HepG2 (cell line): ENCODE data around the gene DUS2. TPM values are rescaled to one million over a fixed set of nuclear protein-coding genes. Genes with fewer than 3 reads are reported as not detected.

Experiments
- EEA1 ChIP-seq: sonication (generic); formaldehyde crosslinking; IDR thresholded peaks from 2 replicates; pipeline ENCODE4 v1.5.1; 2020; ENCODE audit warnings: mild to moderate bottlenecking, missing genetic modification reagents, borderline replicate concordance
- FOXK2 ChIP-seq: fragments of 450-650 bp; IDR thresholded peaks from 2 replicates; pipeline ENCODE4 v1.6.1; 2016
- GZF1 ChIP-seq: sonication (generic); formaldehyde crosslinking; IDR thresholded peaks from 2 replicates; pipeline ENCODE4 v1.5.1; 2020; ENCODE audit warnings: mild to moderate bottlenecking, missing genetic modification reagents
- MAF1 ChIP-seq: sonication (generic); formaldehyde crosslinking; IDR thresholded peaks from 2 replicates; pipeline ENCODE4 v1.5.0; 2020; ENCODE audit warnings: missing genetic modification reagents, borderline replicate concordance
- MEIS1 ChIP-seq: sonication (generic); formaldehyde crosslinking; IDR thresholded peaks from 2 replicates; pipeline ENCODE4 v1.9.0; 2021; ENCODE audit warnings: mild to moderate bottlenecking, missing genetic modification reagents, moderate library complexity, borderline replicate concordance
- NCOA1 ChIP-seq: sonication (generic); formaldehyde crosslinking; IDR thresholded peaks from 2 replicates; pipeline ENCODE4 v1.9.0; 2021; ENCODE audit warnings: missing genetic modification reagents
- NFKB2 ChIP-seq: sonication (generic); formaldehyde crosslinking; IDR thresholded peaks from 2 replicates; pipeline ENCODE4 v1.4.0; 2020; ENCODE audit warnings: missing genetic modification reagents, borderline replicate concordance
- RCOR2 ChIP-seq: IDR thresholded peaks from 2 replicates; pipeline ENCODE4 v1.6.1; 2016; ENCODE audit warnings: missing biosample characterization, missing genetic modification reagents
- SOX6 ChIP-seq, 2 experiments: fragments of 450-650 bp in 1 of 2; sonication (generic) in 1 of 2; formaldehyde crosslinking in 1 of 2; IDR thresholded peaks; 2 replicates each; pipeline versions ENCODE4 v1.4.0 to v1.6.1; 2017 to 2020; ENCODE audit warnings: antibody characterized with exemption in 1 of 2, mild to moderate bottlenecking in 1 of 2, missing genetic modification reagents in 1 of 2
- SP2 ChIP-seq: sonication (generic); formaldehyde crosslinking; IDR thresholded peaks from 2 replicates; pipeline ENCODE4 v1.5.1; 2020; ENCODE audit warnings: mild to moderate bottlenecking, missing genetic modification reagents
- ZFP37 ChIP-seq: sonication (generic); formaldehyde crosslinking; IDR thresholded peaks from 2 replicates; pipeline ENCODE4 v1.4.0; 2020; ENCODE audit warnings: missing genetic modification reagents, borderline replicate concordance
- ZNF205 ChIP-seq: IDR thresholded peaks from 2 replicates; pipeline ENCODE4 v1.6.1; 2018; ENCODE audit warnings: missing biosample characterization, missing genetic modification reagents
- ZNF337 ChIP-seq: sonication (generic); formaldehyde crosslinking; IDR thresholded peaks from 2 replicates; pipeline ENCODE4 v1.5.1; 2020; ENCODE audit warnings: missing genetic modification reagents, low read depth, mild to moderate bottlenecking, borderline replicate concordance
- ZNF749 ChIP-seq: sonication (generic); formaldehyde crosslinking; IDR thresholded peaks from 2 replicates; pipeline ENCODE4 v1.8.0; 2022; ENCODE audit warnings: mild to moderate bottlenecking, missing genetic modification reagents, moderate library complexity, borderline replicate concordance
- ZNF775 ChIP-seq: sonication (generic); formaldehyde crosslinking; IDR thresholded peaks from 2 replicates; pipeline ENCODE4 v1.4.0; 2020; ENCODE audit warnings: missing genetic modification reagents, mild to moderate bottlenecking, moderate library complexity, borderline replicate concordance
- polyA plus RNA-seq, 8 experiments: library from polyadenylated mRNA; depleted of rRNA in 3 of 8; stranded (reverse) in 7 of 8; unstranded in 1 of 8; fragments of >200 nt; fragmentation: Illumina TruSeq in 4 of 8; extraction: Trizol in 4 of 8; gene quantifications; 2 replicates each; pipeline versions ENCODE4 v1.2.1 to v1.2.3, GENCODE V29; 2011 to 2016; ENCODE audit warnings: low read depth in 4 of 8, missing spikeins in 1 of 8, mixed read lengths in 1 of 8; ENCODE audit not compliant: insufficient read depth in 1 of 8
- total RNA-seq, 5 experiments: library from RNA; depleted of rRNA; stranded (reverse); fragments of >200 nt; fragmentation: Illumina TruSeq; extraction: Trizol; gene quantifications; 2 replicates each; pipeline ENCODE4 v1.2.3, GENCODE V29; 2016; ENCODE audit warnings: low read depth in 1 of 5
- TF ChIP-seq, protein P1 (sequence below): sonication (generic); formaldehyde crosslinking; IDR thresholded peaks from 2 replicates; pipeline ENCODE4 v1.4.0; 2020; ENCODE audit warnings: missing genetic modification reagents, mild to moderate bottlenecking, borderline replicate concordance
- TF ChIP-seq, protein P2 (sequence below): sonication (generic); formaldehyde crosslinking; IDR thresholded peaks from 2 replicates; pipeline ENCODE4 v1.5.0; 2020; ENCODE audit warnings: missing genetic modification reagents
- TF ChIP-seq, protein P3 (sequence below): sonication (generic); formaldehyde crosslinking; IDR thresholded peaks from 2 replicates; pipeline ENCODE4 v1.4.0; 2020; ENCODE audit warnings: missing genetic modification reagents, borderline replicate concordance
- TF ChIP-seq, protein P4 (sequence below): sonication (generic); formaldehyde crosslinking; IDR thresholded peaks from 2 replicates; pipeline ENCODE4 v1.5.0; 2020; ENCODE audit warnings: missing genetic modification reagents
- TF ChIP-seq, protein P5 (sequence below): sonication (generic); formaldehyde crosslinking; IDR thresholded peaks from 2 replicates; pipeline ENCODE4 v1.9.0; 2021; ENCODE audit warnings: missing genetic modification reagents, borderline replicate concordance
- TF ChIP-seq, protein P6 (sequence below): sonication (generic); IDR thresholded peaks from 2 replicates; pipeline ENCODE4 v1.6.1; 2016; ENCODE audit warnings: low read depth, borderline replicate concordance

Gene DUS2
- total and polyA plus RNA-seq, 2 of the 13 experiments (the other 11 are each of a cell fraction or from before 2014, with no cell fraction given) = 17.8 to 25.1 TPM

DNA sequence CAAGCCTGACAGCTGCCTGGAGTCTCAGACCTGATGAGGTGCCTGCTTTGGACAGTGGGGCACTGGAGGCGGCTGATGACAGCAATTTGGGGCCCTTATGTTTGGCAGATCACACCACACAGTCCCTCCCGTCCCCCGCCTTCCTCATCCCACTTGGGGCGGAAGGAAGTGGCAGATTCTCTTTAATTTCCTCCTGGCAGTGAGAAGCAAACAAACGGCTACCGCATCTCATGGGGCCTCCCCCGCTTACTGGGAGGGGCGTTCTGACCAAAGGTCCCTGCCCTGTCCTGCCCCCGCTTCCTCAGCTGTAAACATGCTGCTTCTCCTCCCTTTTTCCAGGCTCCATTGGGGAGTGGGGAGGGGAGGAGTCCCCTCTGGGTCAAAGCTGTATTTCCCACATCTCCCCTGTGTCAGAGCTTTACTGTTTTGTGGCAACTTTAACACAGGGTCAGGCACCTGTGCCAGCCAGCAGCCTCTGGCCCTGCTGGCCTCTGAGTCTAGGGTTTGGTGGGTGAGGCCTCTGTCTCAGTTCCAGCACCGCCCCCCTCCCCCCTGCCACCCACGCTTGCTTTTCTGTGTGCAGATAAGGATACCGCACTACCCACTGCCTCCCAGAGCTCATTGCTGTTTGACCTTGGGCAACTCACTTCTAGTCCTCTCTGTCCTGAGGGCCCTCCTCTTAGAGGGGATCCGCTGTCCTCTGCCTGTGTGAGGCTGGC lies 56.7 kb downstream of the DUS2 start (continued):
- TF ChIP-seq GZF1 (CRISPR knock-in tag) (no peak; the same call in 1 of the 2 replicates), MEIS1 (CRISPR knock-in tag) (peak; percentile 84), ZNF337 (CRISPR knock-in tag) (no peak), EEA1 (0 out of 2 replicates have a peak, but pooled peaks have one; percentile 69), SP2 (peak; percentile 53), ZNF775 (CRISPR knock-in tag) (peak; percentile 99), MAF1 (peak; percentile 73; the same call in 1 of the 2 replicates), NCOA1 (CRISPR knock-in tag) (no peak; the same call in 1 of the 2 replicates), ZNF205 (peak; percentile 77; the same call in 1 of the 2 replicates), SOX6 (IDR thresholded peaks at IDR 0.05) (no peak), SOX6 (CRISPR knock-in tag; IDR thresholded peaks at IDR 0.05) (peak; percentile 91), NFKB2 (CRISPR knock-in tag) (peak; percentile 93), RCOR2 (peak; percentile 91), FOXK2 (peak; percentile 97), ZFP37 (CRISPR knock-in tag) (peak; percentile 89), ZNF749 (CRISPR knock-in tag) (peak; percentile 78; the same call in 1 of the 2 replicates)
- TF ChIP-seq, protein P1, sequence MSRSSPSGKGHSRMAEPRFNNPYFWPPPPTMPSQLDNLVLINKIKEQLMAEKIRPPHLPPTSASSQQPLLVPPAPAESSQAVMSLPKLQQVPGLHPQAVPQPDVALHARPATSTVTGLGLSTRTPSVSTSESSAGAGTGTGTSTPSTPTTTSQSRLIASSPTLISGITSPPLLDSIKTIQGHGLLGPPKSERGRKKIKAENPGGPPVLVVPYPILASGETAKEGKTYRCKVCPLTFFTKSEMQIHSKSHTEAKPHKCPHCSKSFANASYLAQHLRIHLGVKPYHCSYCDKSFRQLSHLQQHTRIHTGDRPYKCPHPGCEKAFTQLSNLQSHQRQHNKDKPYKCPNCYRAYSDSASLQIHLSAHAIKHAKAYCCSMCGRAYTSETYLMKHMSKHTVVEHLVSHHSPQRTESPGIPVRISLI (CRISPR knock-in tag) = peak; percentile 66
- TF ChIP-seq, protein P2, sequence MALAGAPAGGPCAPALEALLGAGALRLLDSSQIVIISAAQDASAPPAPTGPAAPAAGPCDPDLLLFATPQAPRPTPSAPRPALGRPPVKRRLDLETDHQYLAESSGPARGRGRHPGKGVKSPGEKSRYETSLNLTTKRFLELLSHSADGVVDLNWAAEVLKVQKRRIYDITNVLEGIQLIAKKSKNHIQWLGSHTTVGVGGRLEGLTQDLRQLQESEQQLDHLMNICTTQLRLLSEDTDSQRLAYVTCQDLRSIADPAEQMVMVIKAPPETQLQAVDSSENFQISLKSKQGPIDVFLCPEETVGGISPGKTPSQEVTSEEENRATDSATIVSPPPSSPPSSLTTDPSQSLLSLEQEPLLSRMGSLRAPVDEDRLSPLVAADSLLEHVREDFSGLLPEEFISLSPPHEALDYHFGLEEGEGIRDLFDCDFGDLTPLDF = peak; percentile 62
- TF ChIP-seq, protein P3, sequence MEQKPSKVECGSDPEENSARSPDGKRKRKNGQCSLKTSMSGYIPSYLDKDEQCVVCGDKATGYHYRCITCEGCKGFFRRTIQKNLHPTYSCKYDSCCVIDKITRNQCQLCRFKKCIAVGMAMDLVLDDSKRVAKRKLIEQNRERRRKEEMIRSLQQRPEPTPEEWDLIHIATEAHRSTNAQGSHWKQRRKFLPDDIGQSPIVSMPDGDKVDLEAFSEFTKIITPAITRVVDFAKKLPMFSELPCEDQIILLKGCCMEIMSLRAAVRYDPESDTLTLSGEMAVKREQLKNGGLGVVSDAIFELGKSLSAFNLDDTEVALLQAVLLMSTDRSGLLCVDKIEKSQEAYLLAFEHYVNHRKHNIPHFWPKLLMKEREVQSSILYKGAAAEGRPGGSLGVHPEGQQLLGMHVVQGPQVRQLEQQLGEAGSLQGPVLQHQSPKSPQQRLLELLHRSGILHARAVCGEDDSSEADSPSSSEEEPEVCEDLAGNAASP = peak; percentile 87
- TF ChIP-seq, protein P4, sequence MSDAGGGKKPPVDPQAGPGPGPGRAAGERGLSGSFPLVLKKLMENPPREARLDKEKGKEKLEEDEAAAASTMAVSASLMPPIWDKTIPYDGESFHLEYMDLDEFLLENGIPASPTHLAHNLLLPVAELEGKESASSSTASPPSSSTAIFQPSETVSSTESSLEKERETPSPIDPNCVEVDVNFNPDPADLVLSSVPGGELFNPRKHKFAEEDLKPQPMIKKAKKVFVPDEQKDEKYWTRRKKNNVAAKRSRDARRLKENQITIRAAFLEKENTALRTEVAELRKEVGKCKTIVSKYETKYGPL (CRISPR knock-in tag) = peak; percentile 52
- TF ChIP-seq, protein P5, sequence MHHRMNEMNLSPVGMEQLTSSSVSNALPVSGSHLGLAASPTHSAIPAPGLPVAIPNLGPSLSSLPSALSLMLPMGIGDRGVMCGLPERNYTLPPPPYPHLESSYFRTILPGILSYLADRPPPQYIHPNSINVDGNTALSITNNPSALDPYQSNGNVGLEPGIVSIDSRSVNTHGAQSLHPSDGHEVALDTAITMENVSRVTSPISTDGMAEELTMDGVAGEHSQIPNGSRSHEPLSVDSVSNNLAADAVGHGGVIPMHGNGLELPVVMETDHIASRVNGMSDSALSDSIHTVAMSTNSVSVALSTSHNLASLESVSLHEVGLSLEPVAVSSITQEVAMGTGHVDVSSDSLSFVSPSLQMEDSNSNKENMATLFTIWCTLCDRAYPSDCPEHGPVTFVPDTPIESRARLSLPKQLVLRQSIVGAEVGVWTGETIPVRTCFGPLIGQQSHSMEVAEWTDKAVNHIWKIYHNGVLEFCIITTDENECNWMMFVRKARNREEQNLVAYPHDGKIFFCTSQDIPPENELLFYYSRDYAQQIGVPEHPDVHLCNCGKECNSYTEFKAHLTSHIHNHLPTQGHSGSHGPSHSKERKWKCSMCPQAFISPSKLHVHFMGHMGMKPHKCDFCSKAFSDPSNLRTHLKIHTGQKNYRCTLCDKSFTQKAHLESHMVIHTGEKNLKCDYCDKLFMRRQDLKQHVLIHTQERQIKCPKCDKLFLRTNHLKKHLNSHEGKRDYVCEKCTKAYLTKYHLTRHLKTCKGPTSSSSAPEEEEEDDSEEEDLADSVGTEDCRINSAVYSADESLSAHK (CRISPR knock-in tag) = no peak
- TF ChIP-seq, protein P6, sequence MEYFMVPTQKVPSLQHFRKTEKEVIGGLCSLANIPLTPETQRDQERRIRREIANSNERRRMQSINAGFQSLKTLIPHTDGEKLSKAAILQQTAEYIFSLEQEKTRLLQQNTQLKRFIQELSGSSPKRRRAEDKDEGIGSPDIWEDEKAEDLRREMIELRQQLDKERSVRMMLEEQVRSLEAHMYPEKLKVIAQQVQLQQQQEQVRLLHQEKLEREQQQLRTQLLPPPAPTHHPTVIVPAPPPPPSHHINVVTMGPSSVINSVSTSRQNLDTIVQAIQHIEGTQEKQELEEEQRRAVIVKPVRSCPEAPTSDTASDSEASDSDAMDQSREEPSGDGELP = peak; percentile 93
